Stimulated activated CD8-positive, alpha-beta memory T cell treated with anti-CD3 and anti-CD28 coated beads, Interleukin-12 subunit alpha, Interleukin-12 subunit beta, amount 100 ng/mL, for 24 hours (primary cell): ENCODE measurements around the gene SLC35B4.

ENCODE experiments used
- DNase-seq: peaks from one replicate; pipeline ENCODE4 v3.0.0-alpha.2; 2020; ENCODE audit errors: extremely low read depth

SLC35B4 gene

GRCh38 chr7:134293002-134293740 is 23.6 kb downstream of the SLC35B4 start:
- DNase-seq = no peak

- DNase-seq = no peak
Measured at GRCh38 chr7:134290286-134290685, 26.4 kb downstream of the SLC35B4 start.

GRCh38 chr7:134289841-134290240 is 26.9 kb downstream of the SLC35B4 start:
- no peak for DNase-seq

- no peak for DNase-seq
Measured at GRCh38 chr7:134289423-134289822, 27.3 kb downstream of the SLC35B4 start.

- DNase-seq = no peak
Measured at GRCh38 chr7:134287916-134288659, 28.6 kb downstream of the SLC35B4 start.

- no peak for DNase-seq
Measured at GRCh38 chr7:134284952-134285351, 31.8 kb downstream of the SLC35B4 start.

GRCh38 chr7:134284011-134284410 is 32.7 kb downstream of the SLC35B4 start:
- no peak for DNase-seq

GRCh38 chr7:134280508-134280907 is 36.2 kb downstream of the SLC35B4 start:
- no peak for DNase-seq

GRCh38 chr7:134279898-134280297 is 36.8 kb downstream of the SLC35B4 start:
- no peak for DNase-seq

GRCh38 chr7:134279336-134279735 is 37.4 kb downstream of the SLC35B4 start:
- no peak for DNase-seq

GRCh38 chr7:134278502-134279153 is 38.1 kb downstream of the SLC35B4 start:
- DNase-seq = no peak

- no peak for DNase-seq
Measured at GRCh38 chr7:134276951-134277350, 39.8 kb downstream of the SLC35B4 start.

GRCh38 chr7:134262322-134262721 is 54.4 kb downstream of the SLC35B4 start:
- no peak for DNase-seq

- no peak for DNase-seq
Measured at GRCh38 chr7:134255814-134256213, 60.9 kb downstream of the SLC35B4 start.

GRCh38 chr7:134254311-134254710 is 62.4 kb downstream of the SLC35B4 start:
- no peak for DNase-seq

GRCh38 chr7:134248196-134248595 is 68.5 kb downstream of the SLC35B4 start:
- DNase-seq = no peak

- DNase-seq = no peak
Measured at GRCh38 chr7:134246761-134247160, 70.0 kb downstream of the SLC35B4 start.

GRCh38 chr7:134246347-134246746 is 70.4 kb downstream of the SLC35B4 start:
- no peak for DNase-seq

GRCh38 chr7:134245253-134245652 is 71.5 kb downstream of the SLC35B4 start:
- no peak for DNase-seq
